Stomach (tissue), 9 donors: ENCODE data around the gene FAM89B. TPM values are rescaled to one million over a fixed set of nuclear protein-coding genes. Genes with fewer than 3 reads are reported as not detected.

Experiments
- DNase-seq, 2 donors: peaks; one replicate each; pipeline versions ENCODE4 v3.0.0 to v3.0.0-alpha.2; 2013 to 2019
- H3K27ac ChIP-seq, 5 donors: fragments of 200-600 bp in 4 of 5; sonication (generic) in 4 of 5; one replicate each; pipeline ENCODE4 v1.5.1; 2013 to 2019; ENCODE audit warnings: mild to moderate bottlenecking in 1 of 5, moderate library complexity in 1 of 5
- H3K27me3 ChIP-seq, 3 donors: fragments of 200-600 bp; sonication (generic); one replicate each; pipeline ENCODE4 v1.5.1; 2017 to 2019; ENCODE audit warnings: mixed run types in 1 of 3
- H3K36me3 ChIP-seq, 4 donors: fragments of 200-600 bp; sonication (generic); 1 replicate in 3 of 4; 2 replicates in 1 of 4; pipeline ENCODE4 v1.5.1; 2016 to 2019
- H3K4me1 ChIP-seq, 4 donors: fragments of 200-600 bp; sonication (generic); one replicate each; pipeline ENCODE4 v1.5.1; 2016 to 2019
- H3K4me3 ChIP-seq, 4 donors: fragments of 200-600 bp; sonication (generic) in 3 of 4; one replicate each; pipeline ENCODE4 v1.5.1; 2016 to 2019; ENCODE audit warnings: mild to moderate bottlenecking in 1 of 4
- H3K9me3 ChIP-seq, 4 donors: fragments of 200-600 bp; sonication (generic); one replicate each; pipeline ENCODE4 v1.5.1; 2016 to 2019
- CTCF ChIP-seq, 7 experiments: fragments of 450-650 bp in 4 of 7; fragments of 200-600 bp in 3 of 7; sonication (generic) in 3 of 7; IDR thresholded peaks; one replicate each; pipeline ENCODE4 v1.5.1; 2016 to 2019; ENCODE audit warnings: antibody characterized with exemption in 7 of 7, control low read depth in 2 of 7, mild to moderate bottlenecking in 1 of 7
- EP300 ChIP-seq: sonication (generic); formaldehyde crosslinking; IDR thresholded peaks from one replicate; pipeline ENCODE4 v1.6.1; 2017; ENCODE audit warnings: antibody characterized with exemption
- POLR2A ChIP-seq, 4 donors: fragments of 450-650 bp; IDR thresholded peaks; one replicate each; pipeline ENCODE4 v1.6.1; 2016; ENCODE audit warnings: antibody characterized with exemption in 4 of 4, control low read depth in 2 of 4, mild to moderate bottlenecking in 1 of 4, moderate library complexity in 1 of 4
- POLR2AphosphoS5 ChIP-seq, 3 donors: sonication (generic); formaldehyde crosslinking; IDR thresholded peaks; one replicate each; pipeline ENCODE4 v1.6.1; 2016; ENCODE audit warnings: antibody characterized with exemption in 3 of 3
- WGBS, 5 donors: extraction: QIAGEN DNeasy Blood & Tissue Kit in 3 of 5; methylation state at CpG; one replicate each; pipeline versions ENCODE4 v1.1.5 to v1.1.7; 2013 to 2018; 5-methylcytosine and 5-hydroxymethylcytosine counted together
- intact Hi-C: fragments of 100-400 bp; cut with DNase I; formaldehyde crosslinking; loops from one replicate; pipeline ENCODE4 v1.15.1; 2023; ENCODE audit warnings: low total_unique reads
- polyA plus RNA-seq, 3 donors: library from polyadenylated mRNA; stranded (reverse); fragments of 200-250 nt; gene quantifications; one replicate each; pipeline ENCODE4 v1.2.3, GENCODE V29; 2013
- total RNA-seq, 5 donors: library from RNA; depleted of rRNA; stranded (reverse); fragments of >200 nt; gene quantifications; one replicate each; pipeline versions ENCODE4 v1.1.0 to v1.2.3, GENCODE V29; 2014 to 2016
- donor health status: healthy with polysubstance abuse.
- donor health status: Bipolar disorder and iron deficiency.
- donor health status: healthy.

Gene FAM89B
- total and polyA plus RNA-seq, 8 donors, result 3.9 to 68.2 (median 56.8) TPM

- H3K4me3 ChIP-seq, result peak overlapping the region; percentile 28 to 98 (median 77)
- 28 to 39% (median 34%) methylated on average over 11 to 12 of the region's 12 CpGs for WGBS, 5 donors
- TF ChIP-seq EP300 (no peak), POLR2AphosphoS5 (IDR thresholded peaks at IDR 0.05) (no peak), CTCF (IDR thresholded peaks at IDR 0.05) (no peak), POLR2A (IDR thresholded peaks at IDR 0.05) (no peak)
- peaks cover 21 to 52% (median 36%) of the 10 kb centered on the region in 4 donors for H3K4me1 ChIP-seq
- no peaks in the 10 kb centered on the region for H3K27me3 ChIP-seq
- peak in 1 of 2 donors; percentile 71 for DNase-seq
- peak overlapping the region; percentile 18 to 95 (median 91) for H3K27ac ChIP-seq
- H3K36me3 ChIP-seq, result peaks cover 16 to 31% (median 30%) of the 10 kb centered on the region in 4 donors
- H3K9me3 ChIP-seq, result no peaks in the 10 kb centered on the region
- intact Hi-C loops, result no loop called here
Measured at GRCh38 chr11:65524014-65524740, 48.2 kb upstream of the FAM89B start.

GRCh38 chr11:65524741-65525545 is 47.4 kb upstream of the FAM89B start, which contains the start of gene SCYL1:
TSS of gene SCYL1 (plus strand) at chr11:65525083. CDS start at chr11:65525154, 71 bp downstream.
- Histone ChIP-seq H3K9me3 (no peaks in the 10 kb centered on the region), H3K4me3 (peak within 1 kb of the TSS; percentile 71 to 98 (median 90)), H3K27me3 (no peaks in the 10 kb centered on the region), H3K4me1 (peaks cover 21 to 52% (median 39%) of the 10 kb centered on the region in 4 donors), H3K36me3 (peaks cover 22 to 38% (median 37%) of the 10 kb centered on the region in 4 donors), H3K27ac (peak within 1 kb of the TSS; percentile 88 to 95 (median 91))
- peak in 2 of 3 donors; percentile 69 to 82 for TF ChIP-seq POLR2AphosphoS5 (IDR thresholded peaks at IDR 0.05)
- no peak for TF ChIP-seq CTCF (IDR thresholded peaks at IDR 0.05)
- peak; percentile 83 to 92 for DNase-seq
- WGBS, 5 donors, result 0 to 2% (median 0%) methylated on average over 11 to 70 of the region's 82 CpGs
- intact Hi-C loops, result no loop called here

GRCh38 chr11:65525546-65526480 is 46.5 kb upstream of the FAM89B start:
- intact Hi-C loops, result no loop called here

More at GRCh38 chr11:65525546-65526480, 46.5 kb upstream of the FAM89B start:
- Histone ChIP-seq H3K27me3 (no peaks in the 10 kb centered on the region), H3K9me3 (no peaks in the 10 kb centered on the region), H3K36me3 (peaks cover 28 to 47% (median 46%) of the 10 kb centered on the region in 4 donors), H3K27ac (peak overlapping the region; percentile 88 to 95 (median 91)), H3K4me3 (peak overlapping the region; percentile 71 to 98 (median 90)), H3K4me1 (peaks cover 21 to 52% (median 41%) of the 10 kb centered on the region in 4 donors)
- TF ChIP-seq CTCF (IDR thresholded peaks at IDR 0.05) (no peak), POLR2A (IDR thresholded peaks at IDR 0.05) (no peak), EP300 (no peak), POLR2AphosphoS5 (IDR thresholded peaks at IDR 0.05) (no peak)
- peak in 1 of 2 donors; percentile 19 for DNase-seq
- 39 to 45% (median 44%) methylated on average over 27 to 31 of the region's 31 CpGs for WGBS, 5 donors
